ENCODE results near the gene ACOX3.

ACOX3 gene

GRCh38 chr4:8451440-8452182 is 11.1 kb upstream of the ACOX3 start:
- H3K36me3 Mint-ChIP-seq: no peaks in the 10 kb centered on the region
- no peak overlapping the region for H3K27ac Mint-ChIP-seq
- no peak overlapping the region for H3K4me3 Mint-ChIP-seq
- no peaks in the 10 kb centered on the region for H3K27me3 Mint-ChIP-seq
- H3K9me3 Mint-ChIP-seq (ENCODE audit: low read depth): no peaks in the 10 kb centered on the region
- H3K4me1 Mint-ChIP-seq (ENCODE audit: low read depth): no peaks in the 10 kb centered on the region

- no peaks in the 10 kb centered on the region for H3K9me3 Mint-ChIP-seq (ENCODE audit: low read depth)
- no peaks in the 10 kb centered on the region for H3K27me3 Mint-ChIP-seq
- H3K27ac Mint-ChIP-seq: no peak overlapping the region
- H3K4me3 Mint-ChIP-seq: no peak overlapping the region
- no peaks in the 10 kb centered on the region for H3K36me3 Mint-ChIP-seq
- peaks cover 38% of the 10 kb centered on the region for H3K4me1 Mint-ChIP-seq (ENCODE audit: low read depth)
Measured at GRCh38 chr4:8446122-8446521, 5.6 kb upstream of the ACOX3 start.

- Mint-ChIP-seq H3K4me1 (ENCODE audit: low read depth) (peaks cover 55% of the 10 kb centered on the region), H3K4me3 (peak overlapping the region; percentile 48), H3K27ac (no peak overlapping the region), H3K9me3 (ENCODE audit: low read depth) (no peaks in the 10 kb centered on the region), H3K36me3 (no peaks in the 10 kb centered on the region), H3K27me3 (no peaks in the 10 kb centered on the region)
Measured at GRCh38 chr4:8443801-8444200, 3.3 kb upstream of the ACOX3 start.

- Mint-ChIP-seq H3K4me3 (peak overlapping the region; percentile 91), H3K27me3 (no peaks in the 10 kb centered on the region), H3K27ac (peak overlapping the region; percentile 29), H3K9me3 (ENCODE audit: low read depth) (no peaks in the 10 kb centered on the region), H3K4me1 (ENCODE audit: low read depth) (peaks cover 64% of the 10 kb centered on the region), H3K36me3 (no peaks in the 10 kb centered on the region)
Measured at GRCh38 chr4:8442596-8443358, 2.3 kb upstream of the ACOX3 start.

GRCh38 chr4:8441499-8442091 is 1.1 kb upstream of the ACOX3 start:
- H3K36me3 Mint-ChIP-seq: no peaks in the 10 kb centered on the region
- no peaks in the 10 kb centered on the region for H3K27me3 Mint-ChIP-seq
- H3K4me3 Mint-ChIP-seq: peak overlapping the region; percentile 91
- peaks cover 72% of the 10 kb centered on the region for H3K4me1 Mint-ChIP-seq (ENCODE audit: low read depth)
- peak overlapping the region; percentile 74 for H3K27ac Mint-ChIP-seq
- H3K9me3 Mint-ChIP-seq (ENCODE audit: low read depth): no peaks in the 10 kb centered on the region

- Mint-ChIP-seq H3K9me3 (ENCODE audit: low read depth) (no peaks in the 10 kb centered on the region), H3K4me1 (ENCODE audit: low read depth) (peaks cover 76% of the 10 kb centered on the region), H3K27me3 (no peaks in the 10 kb centered on the region), H3K36me3 (no peaks in the 10 kb centered on the region), H3K27ac (peak overlapping the region; percentile 95), H3K4me3 (peak overlapping the region; percentile 97)
Measured at GRCh38 chr4:8439914-8440491, 520 bp downstream of the ACOX3 start.

- peak overlapping the region; percentile 97 for H3K4me3 Mint-ChIP-seq
- no peaks in the 10 kb centered on the region for H3K36me3 Mint-ChIP-seq
- peaks cover 80% of the 10 kb centered on the region for H3K4me1 Mint-ChIP-seq (ENCODE audit: low read depth)
- no peaks in the 10 kb centered on the region for H3K27me3 Mint-ChIP-seq
- H3K27ac Mint-ChIP-seq: peak overlapping the region; percentile 55
- H3K9me3 Mint-ChIP-seq (ENCODE audit: low read depth): no peaks in the 10 kb centered on the region
Measured at GRCh38 chr4:8439168-8439567, 1.4 kb downstream of the ACOX3 start.

- H3K27me3 Mint-ChIP-seq: no peaks in the 10 kb centered on the region
- H3K9me3 Mint-ChIP-seq (ENCODE audit: low read depth): no peaks in the 10 kb centered on the region
- H3K4me3 Mint-ChIP-seq: peak overlapping the region; percentile 97
- peaks cover 78% of the 10 kb centered on the region for H3K4me1 Mint-ChIP-seq (ENCODE audit: low read depth)
- no peaks in the 10 kb centered on the region for H3K36me3 Mint-ChIP-seq
- peak overlapping the region; percentile 55 for H3K27ac Mint-ChIP-seq
Measured at GRCh38 chr4:8438743-8439142, 1.8 kb downstream of the ACOX3 start.

GRCh38 chr4:8437281-8437680 is 3.2 kb downstream of the ACOX3 start:
- no peaks in the 10 kb centered on the region for H3K9me3 Mint-ChIP-seq (ENCODE audit: low read depth)
- peak overlapping the region; percentile 68 for H3K27ac Mint-ChIP-seq
- peaks cover 67% of the 10 kb centered on the region for H3K4me1 Mint-ChIP-seq (ENCODE audit: low read depth)
- H3K27me3 Mint-ChIP-seq: no peaks in the 10 kb centered on the region
- H3K36me3 Mint-ChIP-seq: peaks cover 3% of the 10 kb centered on the region
- peak overlapping the region; percentile 18 for H3K4me3 Mint-ChIP-seq

- Mint-ChIP-seq H3K36me3 (peaks cover 3% of the 10 kb centered on the region), H3K9me3 (ENCODE audit: low read depth) (no peaks in the 10 kb centered on the region), H3K4me1 (ENCODE audit: low read depth) (peaks cover 56% of the 10 kb centered on the region), H3K27me3 (no peaks in the 10 kb centered on the region), H3K4me3 (peak overlapping the region; percentile 84), H3K27ac (peak overlapping the region; percentile 86)
Measured at GRCh38 chr4:8435656-8436121, 4.8 kb downstream of the ACOX3 start.

- H3K9me3 Mint-ChIP-seq (ENCODE audit: low read depth): no peaks in the 10 kb centered on the region
- peaks cover 45% of the 10 kb centered on the region for H3K4me1 Mint-ChIP-seq (ENCODE audit: low read depth)
- H3K27me3 Mint-ChIP-seq: no peaks in the 10 kb centered on the region
- peaks cover 3% of the 10 kb centered on the region for H3K36me3 Mint-ChIP-seq
- peak overlapping the region; percentile 86 for H3K27ac Mint-ChIP-seq
- H3K4me3 Mint-ChIP-seq: peak overlapping the region; percentile 84
Measured at GRCh38 chr4:8434251-8435073, 6.1 kb downstream of the ACOX3 start.

- Mint-ChIP-seq H3K9me3 (ENCODE audit: low read depth) (no peaks in the 10 kb centered on the region), H3K27me3 (no peaks in the 10 kb centered on the region), H3K36me3 (peaks cover 3% of the 10 kb centered on the region), H3K27ac (peak overlapping the region; percentile 46), H3K4me3 (no peak overlapping the region), H3K4me1 (ENCODE audit: low read depth) (peaks cover 42% of the 10 kb centered on the region)
Measured at GRCh38 chr4:8433136-8433535, 7.4 kb downstream of the ACOX3 start.

- H3K27me3 Mint-ChIP-seq: no peaks in the 10 kb centered on the region
- H3K27ac Mint-ChIP-seq: no peak overlapping the region
- peaks cover 3% of the 10 kb centered on the region for H3K36me3 Mint-ChIP-seq
- peaks cover 41% of the 10 kb centered on the region for H3K4me1 Mint-ChIP-seq (ENCODE audit: low read depth)
- no peaks in the 10 kb centered on the region for H3K9me3 Mint-ChIP-seq (ENCODE audit: low read depth)
- H3K4me3 Mint-ChIP-seq: no peak overlapping the region
Measured at GRCh38 chr4:8431553-8431952, 9.0 kb downstream of the ACOX3 start.
